Vagina (tissue), 2 donors: ENCODE data around the gene NANS. TPM values are rescaled to one million over a fixed set of nuclear protein-coding genes. Genes with fewer than 3 reads are reported as not detected.

Source experiments
- DNase-seq, 2 donors: peaks; one replicate each; pipeline ENCODE4 v3.0.0-alpha.2; 2017; ENCODE audit errors: extremely low spot score in 2 of 2
- H3K27ac ChIP-seq: fragments of 200-600 bp; sonication (generic); one replicate; pipeline ENCODE4 v1.5.1; 2019
- H3K27me3 ChIP-seq: fragments of 200-600 bp; sonication (generic); one replicate; pipeline ENCODE4 v1.5.1; 2019
- H3K36me3 ChIP-seq, 2 donors: fragments of 200-600 bp; sonication (generic); one replicate each; pipeline ENCODE4 v1.5.1; 2017 to 2019
- H3K4me1 ChIP-seq: fragments of 200-600 bp; sonication (generic); one replicate; pipeline ENCODE4 v1.5.1; 2019
- H3K4me3 ChIP-seq, 2 donors: fragments of 200-600 bp; sonication (generic); 1 replicate in 1 of 2; 2 replicates in 1 of 2; pipeline ENCODE4 v1.5.1; 2016 to 2019
- H3K9me3 ChIP-seq: fragments of 200-600 bp; sonication (generic); one replicate; pipeline ENCODE4 v1.5.1; 2019
- CTCF ChIP-seq, 3 experiments: fragments of 450-650 bp in 2 of 3; fragments of 200-600 bp in 1 of 3; sonication (generic) in 1 of 3; IDR thresholded peaks; one replicate each; pipeline ENCODE4 v1.5.1; 2017 to 2019; ENCODE audit warnings: antibody characterized with exemption in 3 of 3, mild to moderate bottlenecking in 2 of 3, moderate library complexity in 2 of 3
- POLR2A ChIP-seq, 2 donors: fragments of 450-650 bp; IDR thresholded peaks; one replicate each; pipeline ENCODE4 v1.6.1; 2017; ENCODE audit warnings: antibody characterized with exemption in 2 of 2, mild to moderate bottlenecking in 2 of 2, moderate library complexity in 2 of 2
- POLR2AphosphoS5 ChIP-seq, 2 donors: sonication (generic); formaldehyde crosslinking; IDR thresholded peaks; one replicate each; pipeline ENCODE4 v1.9.0; 2017; ENCODE audit warnings: antibody characterized with exemption in 2 of 2, mild to moderate bottlenecking in 2 of 2, low read depth in 1 of 2; ENCODE audit not compliant: insufficient read depth in 1 of 2
- intact Hi-C: fragments of 100-400 bp; cut with DNase I; formaldehyde crosslinking; loops from one replicate; pipeline ENCODE4 v1.15.1; 2023
- total RNA-seq: library from RNA; depleted of rRNA; stranded (reverse); fragments of >200 nt; gene quantifications from one replicate; pipeline ENCODE4 v1.2.3, GENCODE V29; 2016

NANS gene
- total RNA-seq, 1 donor from 2014 or later: 41.7 TPM

GRCh38 chr9:98054376-98054951, 2.1 kb upstream of the NANS start:
- Histone ChIP-seq H3K4me3 (no peak overlapping the region), H3K27me3 (no peaks in the 10 kb centered on the region), H3K36me3 (no peaks in the 10 kb centered on the region), H3K27ac (no peak overlapping the region), H3K4me1 (peaks cover 22% of the 10 kb centered on the region), H3K9me3 (no peaks in the 10 kb centered on the region)
- DNase-seq: no peak
- intact Hi-C loops: no loop called here
- TF ChIP-seq POLR2A (IDR thresholded peaks at IDR 0.05): no peak

- peak overlapping the region; percentile 65 to 87 for H3K4me3 ChIP-seq
- peak overlapping the region; percentile 92 for H3K27ac ChIP-seq
- H3K27me3 ChIP-seq: no peaks in the 10 kb centered on the region
- no peaks in the 10 kb centered on the region for H3K9me3 ChIP-seq
- intact Hi-C loops: loop anchor here (5.0 kb wide), 1 partner anchor 75 kb away; the partner anchor contains the start of gene ANP32B
- TF ChIP-seq CTCF (IDR thresholded peaks at IDR 0.05) (no peak), POLR2AphosphoS5 (IDR thresholded peaks at IDR 0.05; ENCODE audit: insufficient read depth in 1 of 2, low read depth in 1 of 2) (no peak), POLR2A (IDR thresholded peaks at IDR 0.05) (no peak)
- DNase-seq: no peak
- H3K36me3 ChIP-seq: peaks cover 0 to 12% of the 10 kb centered on the region in 2 donors
- H3K4me1 ChIP-seq: peaks cover 23% of the 10 kb centered on the region
These were observed 737 bp downstream of the NANS start for GRCh38 chr9:98057138-98057799.

GRCh38 chr9:98062161-98062560, 5.6 kb downstream of the NANS start:
- no peaks in the 10 kb centered on the region for H3K27me3 ChIP-seq
- no peaks in the 10 kb centered on the region for H3K9me3 ChIP-seq
- peaks cover 0 to 32% of the 10 kb centered on the region in 2 donors for H3K36me3 ChIP-seq
- H3K27ac ChIP-seq: no peak overlapping the region
- peaks cover 23% of the 10 kb centered on the region for H3K4me1 ChIP-seq
- intact Hi-C loops: no loop called here
- no peak overlapping the region for H3K4me3 ChIP-seq
- TF ChIP-seq CTCF (IDR thresholded peaks at IDR 0.05) (no peak), POLR2A (IDR thresholded peaks at IDR 0.05) (no peak), POLR2AphosphoS5 (IDR thresholded peaks at IDR 0.05; ENCODE audit: insufficient read depth in 1 of 2, low read depth in 1 of 2) (no peak)
- DNase-seq: no peak

GRCh38 chr9:98064623-98065392, 8.3 kb downstream of the NANS start:
- H3K9me3 ChIP-seq: no peaks in the 10 kb centered on the region
- H3K4me3 ChIP-seq: no peak overlapping the region
- H3K4me1 ChIP-seq: no peaks in the 10 kb centered on the region
- intact Hi-C loops: no loop called here
- DNase-seq: no peak
- H3K36me3 ChIP-seq: peaks cover 0 to 32% of the 10 kb centered on the region in 2 donors
- H3K27ac ChIP-seq: no peak overlapping the region
- no peaks in the 10 kb centered on the region for H3K27me3 ChIP-seq
- TF ChIP-seq CTCF (IDR thresholded peaks at IDR 0.05) (no peak), POLR2AphosphoS5 (IDR thresholded peaks at IDR 0.05; ENCODE audit: insufficient read depth in 1 of 2, low read depth in 1 of 2) (no peak), POLR2A (IDR thresholded peaks at IDR 0.05) (no peak)

- Histone ChIP-seq H3K4me1 (no peaks in the 10 kb centered on the region), H3K4me3 (no peak overlapping the region), H3K36me3 (peaks cover 0 to 27% of the 10 kb centered on the region in 2 donors), H3K9me3 (no peaks in the 10 kb centered on the region), H3K27me3 (no peaks in the 10 kb centered on the region), H3K27ac (no peak overlapping the region)
- intact Hi-C loops: no loop called here
- TF ChIP-seq CTCF (IDR thresholded peaks at IDR 0.05): no peak
- TF ChIP-seq POLR2AphosphoS5 (IDR thresholded peaks at IDR 0.05; ENCODE audit: insufficient read depth in 1 of 2, low read depth in 1 of 2): no peak
- no peak for TF ChIP-seq POLR2A (IDR thresholded peaks at IDR 0.05)
- no peak for DNase-seq
These were observed 9.7 kb downstream of the NANS start for GRCh38 chr9:98066235-98066634.
